CD4-positive, CD25-positive, alpha-beta regulatory T cell (primary cell): ENCODE results near the gene EPS15. TPM values are rescaled to one million over a fixed set of nuclear protein-coding genes. Genes with fewer than 3 reads are reported as not detected.
"Not testable (repeated sequence)": the region's sequence is repeated elsewhere in the genome, so short reads cannot be mapped to it uniquely, and the experiment has no call there.

Experiments
- ATAC-seq, 2 donors: fragments of 150-1000 bp; cut with Tn5 transposase; one replicate each; pipeline ENCODE4 v1.10.0; 2021; ENCODE audit warnings: low read depth in 2 of 2, moderate number of reproducible peaks in 2 of 2, moderate library complexity in 1 of 2
- DNase-seq, 3 donors: peaks; one replicate each; pipeline versions ENCODE4 v3.0.0 to v3.0.0-alpha.2; 2012 to 2022; ENCODE audit warnings: mixed read lengths in 1 of 3
- H3K27ac ChIP-seq: one replicate; pipeline ENCODE4 v1.7.0; 2013; ENCODE audit warnings: mild to moderate bottlenecking, low read length; ENCODE audit not compliant: insufficient read depth, poor library complexity, severe bottlenecking
- H3K27me3 ChIP-seq: one replicate; pipeline ENCODE4 v1.7.0; 2013; ENCODE audit warnings: low read length; ENCODE audit not compliant: control insufficient read depth, insufficient read depth
- H3K36me3 ChIP-seq: one replicate; pipeline ENCODE4 v1.7.0; 2013; ENCODE audit warnings: mild to moderate bottlenecking, low read length, moderate library complexity; ENCODE audit not compliant: control insufficient read depth, insufficient read depth
- H3K4me1 ChIP-seq: 2 replicates; pipeline ENCODE4 v1.7.0; 2013; ENCODE audit warnings: mild to moderate bottlenecking, low read length; ENCODE audit not compliant: insufficient read depth, control insufficient read depth, poor library complexity, severe bottlenecking
- H3K4me3 ChIP-seq: one replicate; pipeline ENCODE4 v1.7.0; 2013; ENCODE audit warnings: low read depth, mild to moderate bottlenecking, low read length, moderate library complexity
- H3K9me3 ChIP-seq, 2 experiments: 1 replicate in 1 of 2; 2 replicates in 1 of 2; pipeline ENCODE4 v1.7.0; 2013; ENCODE audit warnings: low read length in 2 of 2, mild to moderate bottlenecking in 1 of 2, moderate library complexity in 1 of 2; ENCODE audit not compliant: control insufficient read depth in 2 of 2
- H3K27ac Mint-ChIP-seq, 3 donors: one replicate each; pipeline ENCODE4 v1.8.0; 2020 to 2022; ENCODE audit warnings: mild to moderate bottlenecking in 3 of 3, mixed read lengths in 3 of 3, moderate library complexity in 2 of 3
- H3K27me3 Mint-ChIP-seq: one replicate; pipeline ENCODE4 v1.8.0; 2022; ENCODE audit warnings: mild to moderate bottlenecking, mixed read lengths
- H3K36me3 Mint-ChIP-seq: one replicate; pipeline ENCODE4 v1.8.0; 2020; ENCODE audit warnings: mixed read lengths
- H3K4me1 Mint-ChIP-seq, 4 donors: one replicate each; pipeline ENCODE4 v1.8.0; 2020 to 2022; ENCODE audit warnings: mixed read lengths in 4 of 4, mild to moderate bottlenecking in 1 of 4
- H3K4me3 Mint-ChIP-seq, 4 donors: one replicate each; pipeline ENCODE4 v1.8.0; 2020 to 2022; ENCODE audit warnings: mild to moderate bottlenecking in 4 of 4, mixed read lengths in 4 of 4, moderate library complexity in 3 of 4
- H3K9me3 Mint-ChIP-seq, 7 donors: one replicate each; pipeline ENCODE4 v1.8.0; 2020 to 2022; ENCODE audit warnings: mixed read lengths in 7 of 7, mild to moderate bottlenecking in 3 of 7, moderate library complexity in 2 of 7
- polyA plus RNA-seq, 4 donors: library from polyadenylated mRNA; unstranded; fragments of 300-500 nt; fragmentation: Illumina TruSeq; gene quantifications; one replicate each; pipeline ENCODE4 v1.2.3, GENCODE V29; 2021
- total RNA-seq: library from RNA; stranded (reverse); gene quantifications from one replicate; pipeline ENCODE4 v1.2.3, GENCODE V29; 2022

EPS15 gene
- total and polyA plus RNA-seq, 5 donors from 2014 or later: 58.5 to 135 (median 83.5) TPM

- H3K27me3 Mint-ChIP-seq, H3K27ac Mint-ChIP-seq: not testable (repeated sequence)
Observed at GRCh38 chr1:51560895-51561294, 41.8 kb upstream of the EPS15 start.

DNA sequence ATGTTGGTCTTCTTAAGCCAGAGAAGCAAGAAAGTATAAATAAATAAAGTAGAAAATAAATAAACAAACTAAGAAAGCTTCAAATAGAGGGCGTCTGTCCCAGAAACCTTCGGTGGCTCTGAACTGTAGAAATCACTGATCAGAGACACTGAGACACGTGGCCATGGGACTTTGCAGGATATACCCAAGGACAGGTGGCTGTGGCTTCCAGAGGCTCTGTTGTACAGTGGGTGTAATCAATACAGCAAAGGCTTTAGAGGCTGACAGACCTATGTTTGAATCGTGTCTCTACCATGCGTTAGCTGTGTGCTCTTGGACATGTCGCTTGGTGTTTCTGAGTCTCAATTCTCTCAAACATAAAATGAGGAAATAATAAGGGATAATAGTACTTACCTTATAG, 41.0 kb upstream of the EPS15 start:
- no peak overlapping the region for H3K4me3 Mint-ChIP-seq
- Histone ChIP-seq H3K4me3 (no peak overlapping the region), H3K36me3 (no peaks in the 10 kb centered on the region), H3K27me3 (no peaks in the 10 kb centered on the region), H3K27ac (no peak overlapping the region), H3K4me1 (peaks cover 7% of the 10 kb centered on the region), H3K9me3 (no peaks in the 10 kb centered on the region)
- no peak overlapping the region for H3K27ac Mint-ChIP-seq
- H3K9me3 Mint-ChIP-seq: no peaks in the 10 kb centered on the region
- DNase-seq: no peak
- no peak for ATAC-seq
- H3K27me3 Mint-ChIP-seq: no peaks in the 10 kb centered on the region
- peaks cover 0 to 7% (median 5%) of the 10 kb centered on the region in 4 donors for H3K4me1 Mint-ChIP-seq
- H3K36me3 Mint-ChIP-seq: no peaks in the 10 kb centered on the region

More at GRCh38 chr1:51560895-51561294, 41.8 kb upstream of the EPS15 start:
- H3K27ac ChIP-seq, H3K9me3 Mint-ChIP-seq, H3K4me1 Mint-ChIP-seq, H3K4me3 ChIP-seq, ATAC-seq, DNase-seq, H3K4me1 ChIP-seq, H3K9me3 ChIP-seq, H3K36me3 ChIP-seq, H3K4me3 Mint-ChIP-seq, H3K36me3 Mint-ChIP-seq, H3K27me3 ChIP-seq: not testable (repeated sequence)

DNA sequence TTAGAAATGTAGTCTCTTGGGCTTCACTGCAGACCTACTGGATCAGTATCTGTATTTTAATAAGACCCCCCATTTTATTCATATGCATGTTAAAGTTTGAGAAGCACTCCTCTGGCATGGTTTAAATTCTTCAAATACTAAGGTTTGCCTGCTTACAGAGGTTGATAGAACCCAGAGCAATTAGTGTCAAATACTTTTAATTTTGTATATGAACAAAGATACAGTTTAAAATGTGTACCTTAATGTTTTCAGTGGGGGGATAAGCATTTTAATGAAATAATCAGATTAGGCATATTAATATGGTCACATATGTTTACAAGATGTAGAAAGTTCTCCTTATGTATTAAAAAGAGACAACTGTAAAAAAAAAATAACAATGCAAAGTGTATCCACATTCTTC, 40.4 kb upstream of the EPS15 start:
- Histone ChIP-seq H3K27ac (no peak overlapping the region), H3K4me3 (no peak overlapping the region), H3K27me3 (no peaks in the 10 kb centered on the region), H3K4me1 (peaks cover 7% of the 10 kb centered on the region), H3K36me3 (no peaks in the 10 kb centered on the region), H3K9me3 (no peaks in the 10 kb centered on the region)
- Mint-ChIP-seq H3K4me3 (no peak overlapping the region), H3K4me1 (peaks cover 0 to 6% (median 4%) of the 10 kb centered on the region in 4 donors), H3K9me3 (no peaks in the 10 kb centered on the region), H3K27me3 (no peaks in the 10 kb centered on the region), H3K36me3 (no peaks in the 10 kb centered on the region), H3K27ac (no peak overlapping the region)
- DNase-seq (no peak), ATAC-seq (no peak)

DNA sequence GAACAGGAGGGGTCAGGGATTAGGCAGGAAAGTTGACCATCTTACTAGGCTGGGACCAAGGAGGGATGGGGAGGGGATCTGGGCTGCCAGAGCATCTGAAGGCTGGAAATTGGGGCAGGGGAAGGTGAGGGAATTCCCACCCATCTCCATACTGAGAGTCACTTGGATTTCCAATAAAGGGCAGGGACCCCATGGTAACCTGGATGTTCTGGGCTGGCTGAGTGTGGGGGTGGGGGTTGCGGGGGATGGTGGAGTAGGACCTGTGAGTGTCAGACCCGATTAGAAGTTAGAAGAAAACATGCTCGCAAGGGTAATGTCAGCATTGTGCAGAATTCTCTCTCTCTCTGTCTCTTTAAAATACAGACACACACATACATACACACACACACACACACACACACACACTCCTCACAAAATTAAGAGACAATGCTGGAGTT, 40.0 kb upstream of the EPS15 start:
- H3K9me3 ChIP-seq: no peaks in the 10 kb centered on the region
- Mint-ChIP-seq H3K27ac (no peak overlapping the region), H3K27me3 (no peaks in the 10 kb centered on the region), H3K4me1 (peaks cover 0 to 6% (median under 1%) of the 10 kb centered on the region in 4 donors), H3K4me3 (no peak overlapping the region), H3K9me3 (no peaks in the 10 kb centered on the region), H3K36me3 (no peaks in the 10 kb centered on the region)
- H3K36me3 ChIP-seq: no peaks in the 10 kb centered on the region
- no peak overlapping the region for H3K27ac ChIP-seq
- no peaks in the 10 kb centered on the region for H3K27me3 ChIP-seq
- DNase-seq (no peak), ATAC-seq (no peak)
- peaks cover 4% of the 10 kb centered on the region for H3K4me1 ChIP-seq
- H3K4me3 ChIP-seq: no peak overlapping the region

DNA sequence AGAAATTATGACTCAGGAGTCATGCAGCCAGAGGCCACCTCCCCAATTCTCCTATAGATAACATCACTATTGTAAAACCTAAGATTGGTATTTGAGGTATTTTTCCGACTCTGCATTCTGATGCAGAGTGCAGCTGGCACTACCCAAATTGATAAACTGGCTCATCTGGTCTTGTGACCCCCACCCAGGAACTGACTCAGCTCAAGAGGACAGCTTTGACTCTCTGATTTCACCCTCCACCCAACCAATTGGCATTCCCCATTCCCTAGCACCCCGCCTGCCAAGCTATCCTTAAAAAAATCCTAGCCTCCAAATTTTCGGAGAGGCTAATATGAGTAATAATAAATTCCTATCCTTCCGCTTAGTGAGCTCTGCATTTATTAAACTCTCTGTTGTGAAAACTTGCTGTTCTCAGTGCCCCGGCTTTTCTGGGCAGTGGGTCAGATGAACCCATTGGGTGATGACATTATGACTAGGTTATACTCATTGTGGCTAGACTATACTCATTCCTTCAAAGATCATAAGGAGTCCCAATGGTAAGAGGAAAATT, 39.4 kb upstream of the EPS15 start:
- Histone ChIP-seq H3K36me3 (no peaks in the 10 kb centered on the region), H3K4me1 (no peaks in the 10 kb centered on the region), H3K4me3 (no peak overlapping the region), H3K27ac (no peak overlapping the region), H3K9me3 (no peaks in the 10 kb centered on the region), H3K27me3 (no peaks in the 10 kb centered on the region)
- ATAC-seq (no peak), DNase-seq (no peak)
- Mint-ChIP-seq H3K36me3 (no peaks in the 10 kb centered on the region), H3K4me1 (peaks cover 0 to 6% (median 0%) of the 10 kb centered on the region in 4 donors), H3K27ac (no peak overlapping the region), H3K9me3 (no peaks in the 10 kb centered on the region), H3K4me3 (no peak overlapping the region), H3K27me3 (no peaks in the 10 kb centered on the region)

DNA sequence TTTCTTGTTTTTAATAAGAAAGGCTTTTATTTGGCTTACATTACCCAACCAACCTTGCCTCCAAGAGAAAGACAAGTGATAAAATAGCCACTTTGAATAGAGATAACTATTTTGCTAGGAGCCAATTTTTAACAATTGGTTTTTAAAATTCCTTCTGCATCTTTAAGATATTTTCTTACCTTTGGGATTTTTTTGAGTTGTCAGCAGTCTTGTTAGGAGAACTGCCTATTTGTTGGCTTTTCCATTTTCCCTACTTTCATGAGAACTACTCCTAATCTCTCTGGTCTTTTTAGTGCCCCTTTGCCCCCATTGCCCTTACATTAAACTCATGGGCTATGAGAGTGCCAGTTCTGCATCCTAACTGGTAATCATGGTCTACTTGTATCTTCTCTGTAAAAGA, 38.1 kb upstream of the EPS15 start:
- H3K9me3 ChIP-seq: no peaks in the 10 kb centered on the region
- no peak overlapping the region for H3K4me3 ChIP-seq
- H3K27ac ChIP-seq: no peak overlapping the region
- Mint-ChIP-seq H3K4me3 (no peak overlapping the region), H3K27me3 (no peaks in the 10 kb centered on the region), H3K4me1 (peaks cover 0 to 8% (median 0%) of the 10 kb centered on the region in 4 donors), H3K27ac (no peak overlapping the region), H3K9me3 (no peaks in the 10 kb centered on the region), H3K36me3 (no peaks in the 10 kb centered on the region)
- ATAC-seq (no peak), DNase-seq (no peak)
- no peaks in the 10 kb centered on the region for H3K4me1 ChIP-seq
- H3K36me3 ChIP-seq: no peaks in the 10 kb centered on the region
- H3K27me3 ChIP-seq: no peaks in the 10 kb centered on the region

DNA sequence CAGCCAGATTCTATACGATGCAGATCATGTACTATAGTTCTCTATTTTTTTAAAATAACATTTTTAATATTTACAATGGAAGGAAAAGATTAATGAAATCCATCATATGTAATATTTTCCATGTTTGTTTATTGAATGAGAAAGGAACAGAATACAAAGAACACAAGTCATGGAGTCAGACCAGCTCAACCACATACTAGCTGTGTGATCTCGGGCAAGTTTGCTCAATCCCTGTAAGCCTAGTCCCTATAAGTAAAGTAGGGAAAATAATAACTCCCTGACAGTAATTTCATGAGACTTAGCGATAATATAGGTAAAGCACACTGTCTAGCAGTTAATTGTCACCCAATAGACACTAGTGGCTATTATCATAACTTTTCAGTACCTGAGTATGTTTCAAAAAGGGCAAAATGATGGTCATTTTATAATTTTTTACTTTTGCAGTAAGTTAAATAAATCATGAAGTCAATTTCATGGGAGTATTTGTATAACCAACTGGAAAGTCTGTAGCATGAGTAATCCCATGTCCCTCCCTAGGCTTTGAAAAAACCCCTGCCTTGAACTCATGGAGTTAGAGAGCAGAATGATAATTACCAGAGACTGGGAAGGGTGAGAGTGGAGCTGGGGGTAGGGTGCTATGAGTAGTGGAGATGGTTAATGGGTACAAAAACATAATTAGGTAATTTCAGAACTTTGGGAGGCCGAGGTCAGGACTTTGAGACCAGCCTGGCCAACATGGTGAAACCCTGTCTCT, 37.0 kb upstream of the EPS15 start:
- DNase-seq: no peak

GRCh38 chr1:51553911-51554310, 34.8 kb upstream of the EPS15 start:
- H3K4me3 ChIP-seq: no peak overlapping the region
- H3K27me3 ChIP-seq: no peaks in the 10 kb centered on the region
- Mint-ChIP-seq H3K9me3 (no peaks in the 10 kb centered on the region), H3K4me3 (no peak overlapping the region), H3K4me1 (peaks cover 3 to 23% (median 4%) of the 10 kb centered on the region in 4 donors), H3K27ac (no peak overlapping the region), H3K36me3 (no peaks in the 10 kb centered on the region), H3K27me3 (no peaks in the 10 kb centered on the region)
- no peaks in the 10 kb centered on the region for H3K9me3 ChIP-seq
- peaks cover 5% of the 10 kb centered on the region for H3K4me1 ChIP-seq
- DNase-seq: no peak
- no peak for ATAC-seq
- H3K36me3 ChIP-seq: no peaks in the 10 kb centered on the region
- H3K27ac ChIP-seq: no peak overlapping the region

More for the DNA sequence above, 37.0 kb upstream of the EPS15 start:
- no peaks in the 10 kb centered on the region for H3K9me3 Mint-ChIP-seq
- no peaks in the 10 kb centered on the region for H3K36me3 Mint-ChIP-seq
- H3K27ac ChIP-seq: no peak overlapping the region
- H3K4me1 ChIP-seq: no peaks in the 10 kb centered on the region
- peaks cover 0 to 12% (median 0%) of the 10 kb centered on the region in 4 donors for H3K4me1 Mint-ChIP-seq
- H3K27ac Mint-ChIP-seq: no peak overlapping the region
- H3K27me3 Mint-ChIP-seq: no peaks in the 10 kb centered on the region
- no peak overlapping the region for H3K4me3 Mint-ChIP-seq
- no peaks in the 10 kb centered on the region for H3K36me3 ChIP-seq
- no peak for ATAC-seq
- no peaks in the 10 kb centered on the region for H3K9me3 ChIP-seq
- no peaks in the 10 kb centered on the region for H3K27me3 ChIP-seq
- H3K4me3 ChIP-seq: no peak overlapping the region
